HCT116 (cell line): ENCODE data around the gene GMDS. TPM values are rescaled to one million over a fixed set of nuclear protein-coding genes. Genes with fewer than 3 reads are reported as not detected.

Source experiments
- ATAC-seq: fragments of 200-7000 bp; cut with Tn5 transposase; 2 replicates; pipeline ENCODE4 v1.9.1; 2020; ENCODE audit warnings: mild to moderate bottlenecking, moderate library complexity
- BruUV-seq: library from RNA; stranded (reverse); fragments of 400-500 nt; replicated peaks from 2 replicates; lab custom pipeline; 2021; lab: Mats Ljungman, UMichigan
- CTCF ChIA-PET: fragments of 300-600 bp; sonication (Branson Sonifier 250); formaldehyde crosslinking; loops from one replicate; lab custom pipeline; 2021; ENCODE audit warnings: antibody characterized with exemption; lab: Charles Lee
- POLR2A ChIA-PET: fragments of 300-600, 350-600 bp; sonication (Branson Sonifier 250); formaldehyde crosslinking; loops from one replicate; lab custom pipeline; 2021; ENCODE audit warnings: antibody characterized with exemption; lab: Charles Lee
- RAD21 ChIA-PET, 2 experiments: fragments of 300-600 bp; sonication (Branson Sonifier 250); formaldehyde crosslinking; loops; one replicate each; lab custom pipeline; 2023; ENCODE audit warnings: low total read pairs in 2 of 2; ENCODE audit not compliant: uncharacterized antibody in 2 of 2, unreplicated experiment in 2 of 2, low non-redundant PET in 1 of 2; lab: Charles Lee
- DNase-seq: peaks from one replicate; pipeline ENCODE4 v3.0.0-alpha.2; 2010; ENCODE audit warnings: low read depth, low spot score
- H2AFZ ChIP-seq: fragments of 200-600 bp; shearing (Covaris generic), sonication (generic); 2 replicates; pipeline ENCODE4 v1.6.1; 2017; ENCODE audit warnings: low read depth, mixed run types, mixed read lengths, antibody characterized with exemption, low read length; ENCODE audit not compliant: poor library complexity, severe bottlenecking
- H3K27ac ChIP-seq: 2 replicates; pipeline ENCODE4 v1.5.1; 2012; ENCODE audit warnings: low read depth, low read length
- H3K27me3 ChIP-seq: fragments of 200-600 bp; sonication (generic); 2 replicates; pipeline ENCODE4 v1.6.1; 2016; ENCODE audit warnings: mixed run types, low read length, mixed read lengths; ENCODE audit not compliant: insufficient read depth
- H3K36me3 ChIP-seq, 2 experiments: fragments of 200-500 bp in 1 of 2; fragments of 200-600 bp in 1 of 2; sonication (Bioruptor generic) in 1 of 2; sonication (generic) in 1 of 2; 2 replicates each; pipeline versions ENCODE4 v1.5.1 to v1.6.1; 2014 to 2016; ENCODE audit warnings: low read length in 2 of 2, inconsistent platforms in 1 of 2, mixed read lengths in 1 of 2, mixed run types in 1 of 2; ENCODE audit not compliant: insufficient read depth in 2 of 2, control insufficient read depth in 1 of 2
- H3K4me1 ChIP-seq, 2 experiments: fragments of 200-600 bp in 1 of 2; sonication (generic) in 1 of 2; 2 replicates each; pipeline versions ENCODE4 v1.5.1 to v1.6.1; 2012 to 2017; ENCODE audit warnings: low read length in 2 of 2, inconsistent platforms in 1 of 2, mild to moderate bottlenecking in 1 of 2, mixed read lengths in 1 of 2, mixed run types in 1 of 2, moderate library complexity in 1 of 2; ENCODE audit not compliant: insufficient read depth in 2 of 2, control insufficient read depth in 1 of 2
- H3K4me2 ChIP-seq: fragments of 200-600 bp; sonication (generic); 2 replicates; pipeline ENCODE4 v1.6.1; 2017; ENCODE audit warnings: mixed run types, low read length, mixed read lengths
- H3K4me3 ChIP-seq, 2 experiments: fragments of 200-600 bp in 1 of 2; sonication (generic) in 1 of 2; replicated peaks in 1 of 2; 2 replicates each; pipeline ENCODE4 v1.5.1; 2011 to 2016; ENCODE audit warnings: low read length in 2 of 2, control low read depth in 1 of 2, low read depth in 1 of 2, mild to moderate bottlenecking in 1 of 2, mixed read lengths in 1 of 2, mixed run types in 1 of 2
- H3K79me2 ChIP-seq: fragments of 200-600 bp; sonication (generic); 2 replicates; pipeline ENCODE4 v1.6.1; 2017; ENCODE audit warnings: mild to moderate bottlenecking, mixed run types, low read length, moderate library complexity, mixed read lengths; ENCODE audit not compliant: insufficient read depth
- H3K9ac ChIP-seq: fragments of 200-600 bp; sonication (generic); 2 replicates; pipeline ENCODE4 v1.6.1; 2016; ENCODE audit warnings: low read length, mixed read lengths
- H3K9me2 ChIP-seq: fragments of 200-600 bp; sonication (generic), shearing (Covaris generic); 2 replicates; pipeline ENCODE4 v1.6.1; 2017; ENCODE audit warnings: mixed run types, mild to moderate bottlenecking, moderate library complexity; ENCODE audit not compliant: insufficient read depth
- H3K9me3 ChIP-seq, 2 experiments: fragments of 200-500 bp in 1 of 2; fragments of 200-600 bp in 1 of 2; sonication (Bioruptor generic) in 1 of 2; sonication (generic) in 1 of 2; 2 replicates each; pipeline ENCODE4 v1.6.1; 2014 to 2017; ENCODE audit warnings: low read length in 2 of 2, mixed read lengths in 2 of 2, inconsistent platforms in 1 of 2, low read depth in 1 of 2, mild to moderate bottlenecking in 1 of 2, mixed run types in 1 of 2, moderate library complexity in 1 of 2; ENCODE audit not compliant: control insufficient read depth in 1 of 2, insufficient read depth in 1 of 2
- H4K20me1 ChIP-seq: fragments of 200-600 bp; sonication (generic), shearing (Covaris generic); 2 replicates; pipeline ENCODE4 v1.6.1; 2017; ENCODE audit warnings: mixed run types, mild to moderate bottlenecking, moderate library complexity; ENCODE audit not compliant: insufficient read depth
- ATF3 ChIP-seq: IDR thresholded peaks from 2 replicates; pipeline ENCODE4 v1.6.1; 2012
- SRF ChIP-seq: IDR thresholded peaks from 2 replicates; pipeline ENCODE4 v1.6.1; 2012; ENCODE audit warnings: low read depth
- intact Hi-C: fragments of 100-400 bp; cut with micrococcal nuclease; formaldehyde crosslinking; loops from 2 replicates; pipeline ENCODE4 v1.10.0; 2022
- total RNA-seq: library from RNA; stranded (reverse); gene quantifications from one replicate; pipeline ENCODE4 v1.2.1, GENCODE V29; 2021; ENCODE audit not compliant: unreplicated experiment

GMDS gene
- total RNA-seq, 1 experiment from 2014 or later, result 34.4 TPM

- BruUV-seq, result no TSS peak
- no peaks in the 10 kb centered on the region for H3K9me3 ChIP-seq
- ATAC-seq (no peak), DNase-seq (no peak)
- H3K27ac ChIP-seq, result no peak overlapping the region
- ChIA-PET RAD21 (no interaction called here), POLR2A (no interaction called here), CTCF (no interaction called here)
- intact Hi-C loops, result no loop called here
- H3K27me3 ChIP-seq, result no peaks in the 10 kb centered on the region
- H3K4me1 ChIP-seq, result no peaks in the 10 kb centered on the region; a peak in 1 of 4 replicates
- H3K4me3 ChIP-seq, result no peak overlapping the region
- H3K4me2 ChIP-seq, result no peak overlapping the region
- H3K36me3 ChIP-seq, result no peaks in the 10 kb centered on the region
- no peaks in the 10 kb centered on the region for H3K79me2 ChIP-seq
- H3K9ac ChIP-seq, result no peak overlapping the region
- no peaks in the 10 kb centered on the region for H4K20me1 ChIP-seq
- H3K9me2 ChIP-seq, result no peaks in the 10 kb centered on the region
- H2AFZ ChIP-seq, result no peak overlapping the region
- no peak for TF ChIP-seq SRF
These were observed 147.9 kb downstream of the GMDS start for GRCh38 chr6:2097464-2097863.

GRCh38 chr6:2094642-2095041 lies 150.8 kb downstream of the GMDS start:
- no peaks in the 10 kb centered on the region for H3K9me3 ChIP-seq

More at GRCh38 chr6:2094642-2095041, 150.8 kb downstream of the GMDS start:
- no peak for DNase-seq
- H3K79me2 ChIP-seq, result no peaks in the 10 kb centered on the region
- no peak overlapping the region for H3K4me2 ChIP-seq
- BruUV-seq, result no TSS peak
- no peaks in the 10 kb centered on the region for H3K36me3 ChIP-seq
- POLR2A ChIA-PET, result no interaction called here
- H4K20me1 ChIP-seq, result no peaks in the 10 kb centered on the region
- H3K9ac ChIP-seq, result no peak overlapping the region
- H3K27ac ChIP-seq, result no peak overlapping the region
- RAD21 ChIA-PET, result no interaction called here
- no peaks in the 10 kb centered on the region for H3K9me2 ChIP-seq
- H3K4me3 ChIP-seq, result no peak overlapping the region
- intact Hi-C loops, result no loop called here
- CTCF ChIA-PET, result no interaction called here
- no peaks in the 10 kb centered on the region for H3K27me3 ChIP-seq
- no peak for ATAC-seq
- H3K4me1 ChIP-seq, result no peaks in the 10 kb centered on the region
- TF ChIP-seq ATF3, result no peak
- H2AFZ ChIP-seq, result no peak overlapping the region
